ENCODE data around the gene ZDHHC20.

- TF ChIP-seq CTCF (conservative IDR thresholded peaks at IDR 0.05; ENCODE audit: low read depth, low read length) (no peak), EZH2 (IDR thresholded peaks at IDR 0.05; ENCODE audit: low read length, unreplicated experiment) (no peak)
These were observed 27.2 kb upstream of the ZDHHC20 start for GRCh38 chr13:21486322-21486721.
